Ascending aorta (tissue), 2 donors: ENCODE measurements around the gene SYTL3. TPM values are rescaled to one million over a fixed set of nuclear protein-coding genes. Genes with fewer than 3 reads are reported as not detected.

Experiments
- DNase-seq, 2 donors: peaks; one replicate each; pipeline ENCODE4 v3.0.0-alpha.2; 2019; ENCODE audit warnings: low spot score in 2 of 2
- H3K27ac ChIP-seq, 2 donors: fragments of 200-600 bp; sonication (generic); one replicate each; pipeline ENCODE4 v1.5.1; 2016 to 2017; ENCODE audit warnings: mild to moderate bottlenecking in 1 of 2
- H3K27me3 ChIP-seq: fragments of 200-600 bp; sonication (generic); one replicate; pipeline ENCODE4 v1.5.1; 2017
- H3K36me3 ChIP-seq, 2 donors: fragments of 200-600 bp; sonication (generic); one replicate each; pipeline ENCODE4 v1.5.1; 2016
- H3K4me1 ChIP-seq, 2 donors: fragments of 200-600 bp; sonication (generic); one replicate each; pipeline ENCODE4 v1.5.1; 2016 to 2017; ENCODE audit warnings: mild to moderate bottlenecking in 1 of 2
- H3K4me3 ChIP-seq, 2 donors: fragments of 200-600 bp; sonication (generic); one replicate each; pipeline ENCODE4 v1.5.1; 2016 to 2017; ENCODE audit warnings: mild to moderate bottlenecking in 1 of 2
- H3K9me3 ChIP-seq, 2 donors: fragments of 200-600 bp; sonication (generic); one replicate each; pipeline ENCODE4 v1.5.1; 2016
- CTCF ChIP-seq, 3 experiments: fragments of 200-600 bp in 2 of 3; fragments of 450-650 bp in 1 of 3; sonication (generic) in 2 of 3; IDR thresholded peaks; one replicate each; pipeline ENCODE4 v1.5.1; 2016 to 2019; ENCODE audit warnings: antibody characterized with exemption in 3 of 3, mild to moderate bottlenecking in 1 of 3, moderate library complexity in 1 of 3
- intact Hi-C: fragments of 100-400 bp; cut with DNase I; formaldehyde crosslinking; loops from one replicate; pipeline ENCODE4 v1.15.1; 2023
- total RNA-seq: library from RNA; depleted of rRNA; stranded (reverse); fragments of >200 nt; gene quantifications from one replicate; pipeline ENCODE4 v1.1.0, GENCODE V29; 2016

The SYTL3 gene
- total RNA-seq, 1 donor from 2014 or later = 4.7 TPM

GRCh38 chr6:158606935-158607334 is 42.9 kb upstream of the SYTL3 start:
- H3K4me1 ChIP-seq = peaks cover 0 to 11% of the 10 kb centered on the region in 2 donors
- intact Hi-C loops = no loop called here
- DNase-seq = no peak
- no peaks in the 10 kb centered on the region for H3K9me3 ChIP-seq
- H3K4me3 ChIP-seq = no peak overlapping the region
- H3K36me3 ChIP-seq = peaks cover 8 to 29% of the 10 kb centered on the region in 2 donors
- no peaks in the 10 kb centered on the region for H3K27me3 ChIP-seq
- no peak for TF ChIP-seq CTCF (IDR thresholded peaks at IDR 0.05)
- H3K27ac ChIP-seq = no peak overlapping the region

- H3K4me3 ChIP-seq = no peak overlapping the region
- no peaks in the 10 kb centered on the region for H3K9me3 ChIP-seq
- no peak for DNase-seq
- peaks cover 0 to 13% of the 10 kb centered on the region in 2 donors for H3K4me1 ChIP-seq
- H3K36me3 ChIP-seq = peaks cover 8 to 29% of the 10 kb centered on the region in 2 donors
- H3K27me3 ChIP-seq = no peaks in the 10 kb centered on the region
- intact Hi-C loops = no loop called here
- H3K27ac ChIP-seq = no peak overlapping the region
- no peak for TF ChIP-seq CTCF (IDR thresholded peaks at IDR 0.05)
Observed at GRCh38 chr6:158607411-158608170, 42.3 kb upstream of the SYTL3 start.

GRCh38 chr6:158608221-158608620 is 41.6 kb upstream of the SYTL3 start:
- Histone ChIP-seq H3K4me1 (peaks cover 0 to 13% of the 10 kb centered on the region in 2 donors), H3K4me3 (no peak overlapping the region), H3K36me3 (peaks cover 8 to 29% of the 10 kb centered on the region in 2 donors), H3K27me3 (no peaks in the 10 kb centered on the region), H3K27ac (no peak overlapping the region), H3K9me3 (no peaks in the 10 kb centered on the region)
- intact Hi-C loops = no loop called here
- no peak for DNase-seq
- TF ChIP-seq CTCF (IDR thresholded peaks at IDR 0.05) = no peak

GRCh38 chr6:158609455-158610155 is 40.2 kb upstream of the SYTL3 start:
- peak overlapping the region; percentile 26 to 35 for H3K27ac ChIP-seq
- H3K27me3 ChIP-seq = no peaks in the 10 kb centered on the region
- no peaks in the 10 kb centered on the region for H3K9me3 ChIP-seq
- intact Hi-C loops = no loop called here
- DNase-seq = no peak
- peaks cover 0 to 10% of the 10 kb centered on the region in 2 donors for H3K4me1 ChIP-seq
- H3K36me3 ChIP-seq = peaks cover 9 to 29% of the 10 kb centered on the region in 2 donors
- no peak for TF ChIP-seq CTCF (IDR thresholded peaks at IDR 0.05)
- no peak overlapping the region for H3K4me3 ChIP-seq

- Histone ChIP-seq H3K4me3 (no peak overlapping the region), H3K4me1 (peaks cover 0 to 10% of the 10 kb centered on the region in 2 donors), H3K27ac (peak overlapping the region in 1 of 2 donors; percentile 35), H3K27me3 (no peaks in the 10 kb centered on the region), H3K36me3 (peaks cover 13 to 37% of the 10 kb centered on the region in 2 donors), H3K9me3 (no peaks in the 10 kb centered on the region)
- TF ChIP-seq CTCF (IDR thresholded peaks at IDR 0.05) = no peak
- intact Hi-C loops = no loop called here
- DNase-seq = no peak
Observed at GRCh38 chr6:158610319-158610968, 39.4 kb upstream of the SYTL3 start.
